Coronary artery (tissue), 2 donors: ENCODE results near the gene PRKCE.
A peak's percentile ranks its signal among the peaks of the same experiment; 100 is the strongest.

ENCODE experiments used
- DNase-seq: peaks from one replicate; pipeline ENCODE4 v3.0.0-alpha.2; 2017; ENCODE audit warnings: low spot score
- H3K27ac ChIP-seq, 2 donors: fragments of 200-600 bp; sonication (generic); one replicate each; pipeline ENCODE4 v1.5.1; 2016 to 2019
- H3K4me3 ChIP-seq: fragments of 200-600 bp; sonication (generic); 2 replicates; pipeline ENCODE4 v1.5.1; 2016; ENCODE audit warnings: mild to moderate bottlenecking, moderate library complexity
- CTCF ChIP-seq: fragments of 200-600 bp; sonication (generic); IDR thresholded peaks from one replicate; pipeline ENCODE4 v1.5.1; 2019; ENCODE audit warnings: antibody characterized with exemption

Gene PRKCE

GRCh38 chr2:45860136-45861121 lies 209.0 kb downstream of the PRKCE start:
- Histone ChIP-seq H3K27ac (peak overlapping the region in 1 of 2 donors; percentile 56), H3K4me3 (peak overlapping the region; percentile 69)
- DNase-seq = no peak
- TF ChIP-seq CTCF = no peak

- DNase-seq = peak; percentile 24
- no peak overlapping the region for H3K4me3 ChIP-seq
- TF ChIP-seq CTCF = no peak
- H3K27ac ChIP-seq = no peak overlapping the region
Measured at GRCh38 chr2:45862843-45863242, 211.4 kb downstream of the PRKCE start.

GRCh38 chr2:45864121-45864520 lies 212.6 kb downstream of the PRKCE start:
- Histone ChIP-seq H3K4me3 (no peak overlapping the region), H3K27ac (no peak overlapping the region)
- no peak for TF ChIP-seq CTCF
- DNase-seq = no peak

GRCh38 chr2:45867349-45867748 lies 215.9 kb downstream of the PRKCE start:
- no peak overlapping the region for H3K27ac ChIP-seq
- DNase-seq = no peak
- no peak for TF ChIP-seq CTCF
- H3K4me3 ChIP-seq = no peak overlapping the region

- H3K4me3 ChIP-seq = no peak overlapping the region
- no peak for DNase-seq
- TF ChIP-seq CTCF = no peak
- H3K27ac ChIP-seq = no peak overlapping the region
Measured at GRCh38 chr2:45867800-45868199, 216.3 kb downstream of the PRKCE start.

- TF ChIP-seq CTCF = no peak
- DNase-seq = no peak
Measured at GRCh38 chr2:45869165-45869501, 217.7 kb downstream of the PRKCE start.

GRCh38 chr2:45871025-45871424 lies 219.6 kb downstream of the PRKCE start:
- TF ChIP-seq CTCF = no peak
- H3K27ac ChIP-seq = no peak overlapping the region
- peak; percentile 19 for DNase-seq
- H3K4me3 ChIP-seq = no peak overlapping the region

More at GRCh38 chr2:45869165-45869501, 217.7 kb downstream of the PRKCE start:
- no peak overlapping the region for H3K27ac ChIP-seq
- H3K4me3 ChIP-seq = no peak overlapping the region
